GM19238 (cell line): ENCODE measurements around the gene PTPRC.

Experiments
- DNase-seq: peaks from one replicate; pipeline ENCODE4 v3.0.0; 2011; ENCODE audit warnings: low spot score; ENCODE audit not compliant: insufficient read length

Gene PTPRC

GRCh38 chr1:198756470-198756869, 117.6 kb downstream of the PTPRC start:
- DNase-seq: no peak

GRCh38 chr1:198761859-198762616, 123.2 kb downstream of the PTPRC start:
- no peak for DNase-seq

- DNase-seq: no peak
Measured at GRCh38 chr1:198763298-198763714, 124.5 kb downstream of the PTPRC start.

GRCh38 chr1:198764748-198765147, 125.9 kb downstream of the PTPRC start:
- DNase-seq: no peak

GRCh38 chr1:198765416-198765815, 126.6 kb downstream of the PTPRC start:
- no peak for DNase-seq

GRCh38 chr1:198771563-198772153, 132.8 kb downstream of the PTPRC start:
- DNase-seq: no peak

- DNase-seq: no peak
Measured at GRCh38 chr1:198772626-198773025, 133.8 kb downstream of the PTPRC start.

GRCh38 chr1:198773030-198773429, 134.2 kb downstream of the PTPRC start:
- no peak for DNase-seq

GRCh38 chr1:198773523-198773922, 134.7 kb downstream of the PTPRC start:
- DNase-seq: no peak

GRCh38 chr1:198774421-198774820, 135.6 kb downstream of the PTPRC start:
- no peak for DNase-seq

GRCh38 chr1:198775606-198776005, 136.8 kb downstream of the PTPRC start:
- no peak for DNase-seq

- no peak for DNase-seq
Measured at GRCh38 chr1:198776602-198777029, 137.8 kb downstream of the PTPRC start.

- DNase-seq: no peak
Measured at GRCh38 chr1:198778049-198778448, 139.2 kb downstream of the PTPRC start.

- DNase-seq: no peak
Measured at GRCh38 chr1:198780376-198780775, 141.5 kb downstream of the PTPRC start.

- DNase-seq: no peak
Measured at GRCh38 chr1:198788561-198789064, 149.8 kb downstream of the PTPRC start.

GRCh38 chr1:198793714-198794113, 154.9 kb downstream of the PTPRC start:
- no peak for DNase-seq

- DNase-seq: no peak
Measured at GRCh38 chr1:198794498-198794897, 155.7 kb downstream of the PTPRC start.

GRCh38 chr1:198797656-198798055, 158.8 kb downstream of the PTPRC start:
- no peak for DNase-seq

- DNase-seq: no peak
Measured at GRCh38 chr1:198798923-198799386, 160.1 kb downstream of the PTPRC start.

- no peak for DNase-seq
Measured at GRCh38 chr1:198805498-198806151, 166.8 kb downstream of the PTPRC start.

- no peak for DNase-seq
Measured at GRCh38 chr1:198806861-198807260, 168.0 kb downstream of the PTPRC start.
